WTC11 (cell line): Measurements from ENCODE around the gene DOK3. TPM values are rescaled to one million over a fixed set of nuclear protein-coding genes. Genes with fewer than 3 reads are reported as not detected.

Source experiments
- ATAC-seq: fragments of 200-7000 bp; cut with Tn5 transposase; 2 replicates; pipeline ENCODE4 v1.10.0; 2021; ENCODE audit warnings: mild to moderate bottlenecking, moderate library complexity
- CTCF ChIA-PET: fragments of 300-600 bp; sonication (Branson Sonifier 250); formaldehyde crosslinking; loops from one replicate; lab custom pipeline; 2021; ENCODE audit warnings: antibody characterized with exemption; lab: Charles Lee
- POLR2A ChIA-PET: fragments of 350-600 bp; sonication (Branson Sonifier 250); formaldehyde crosslinking; loops from one replicate; lab custom pipeline; 2021; ENCODE audit warnings: antibody characterized with exemption; lab: Charles Lee
- DNase-seq: peaks from one replicate; pipeline ENCODE4 v3.0.0; 2021; ENCODE audit warnings: low spot score
- H3K27ac Mint-ChIP-seq: 2 replicates; pipeline ENCODE4 v1.8.0; 2021; ENCODE audit warnings: mixed read lengths
- H3K27me3 Mint-ChIP-seq: 2 replicates; pipeline ENCODE4 v1.8.0; 2021; ENCODE audit warnings: low read depth, mild to moderate bottlenecking, moderate library complexity, mixed read lengths
- H3K36me3 Mint-ChIP-seq: 2 replicates; pipeline ENCODE4 v1.8.0; 2021; ENCODE audit warnings: mixed read lengths
- H3K4me1 Mint-ChIP-seq: 2 replicates; pipeline ENCODE4 v1.8.0; 2022; ENCODE audit warnings: mixed read lengths
- H3K4me3 Mint-ChIP-seq: 2 replicates; pipeline ENCODE4 v1.8.0; 2021; ENCODE audit warnings: mild to moderate bottlenecking, moderate library complexity, mixed read lengths
- H3K9me3 Mint-ChIP-seq: 2 replicates; pipeline ENCODE4 v1.8.0; 2021; ENCODE audit warnings: mixed read lengths
- ETV6 ChIP-seq: sonication (generic); formaldehyde crosslinking; IDR thresholded peaks from 2 replicates; pipeline ENCODE4 v1.8.1; 2022; ENCODE audit warnings: mild to moderate bottlenecking, missing genetic modification reagents
- GABPB1 ChIP-seq: sonication (generic); formaldehyde crosslinking; IDR thresholded peaks from 2 replicates; pipeline ENCODE4 v1.8.1; 2023; ENCODE audit warnings: mild to moderate bottlenecking, missing genetic modification reagents
- MYBL2 ChIP-seq: sonication (generic); formaldehyde crosslinking; IDR thresholded peaks from 2 replicates; pipeline ENCODE4 v1.8.1; 2023; ENCODE audit warnings: mild to moderate bottlenecking, moderate library complexity, missing genetic modification reagents
- NFYB ChIP-seq: sonication (generic); formaldehyde crosslinking; conservative IDR thresholded peaks from 2 replicates; pipeline ENCODE4 v1.8.0; 2022; ENCODE audit warnings: low read depth, missing genetic modification reagents
- SMAD4 ChIP-seq: sonication (generic); formaldehyde crosslinking; IDR thresholded peaks from 2 replicates; pipeline ENCODE4 v1.8.0; 2022; ENCODE audit warnings: mild to moderate bottlenecking, missing genetic modification reagents
- TEAD4 ChIP-seq: sonication (generic); formaldehyde crosslinking; IDR thresholded peaks from 2 replicates; pipeline ENCODE4 v1.8.0; 2022; ENCODE audit warnings: mild to moderate bottlenecking, missing genetic modification reagents
- ZNF423 ChIP-seq: fragments of 250-450 bp; sonication (Bioruptor Pico); IDR thresholded peaks from 2 replicates; pipeline ENCODE4 v2.1.2; 2022; ENCODE audit warnings: mild to moderate bottlenecking, moderate library complexity
- total RNA-seq: library from RNA; stranded (reverse); gene quantifications from 3 replicates; pipeline ENCODE4 v1.2.3, GENCODE V29; 2021
- TF ChIP-seq, protein P1 (sequence below): sonication (generic); formaldehyde crosslinking; IDR thresholded peaks from 2 replicates; pipeline ENCODE4 v1.8.1; 2022; ENCODE audit warnings: mild to moderate bottlenecking, moderate library complexity, missing genetic modification reagents
- TF ChIP-seq, protein P2 (sequence below): fragments of 250-450 bp; sonication (Bioruptor Pico); IDR thresholded peaks from 2 replicates; pipeline ENCODE4 v1.8.0; 2021; ENCODE audit warnings: mild to moderate bottlenecking
- TF ChIP-seq, protein P3 (sequence below): sonication (generic); formaldehyde crosslinking; IDR thresholded peaks from 2 replicates; pipeline ENCODE4 v1.8.0; 2023; ENCODE audit warnings: missing genetic modification reagents
- TF ChIP-seq, protein P4 (sequence below): sonication (generic); formaldehyde crosslinking; IDR thresholded peaks from 2 replicates; pipeline ENCODE4 v1.8.1; 2022; ENCODE audit warnings: low read depth, mild to moderate bottlenecking, moderate library complexity, missing genetic modification reagents, borderline replicate concordance
- TF ChIP-seq, protein P5 (sequence below): fragments of 250-450 bp; sonication (Bioruptor Pico); IDR thresholded peaks from 2 replicates; pipeline ENCODE4 v1.9.0; 2021; ENCODE audit warnings: moderate library complexity, mild to moderate bottlenecking, inconsistent platforms, borderline replicate concordance
- TF ChIP-seq, protein P6 (sequence below): sonication (generic); formaldehyde crosslinking; IDR thresholded peaks from 2 replicates; pipeline ENCODE4 v1.8.1; 2023; ENCODE audit warnings: mild to moderate bottlenecking, missing genetic modification reagents, moderate library complexity

The DOK3 gene
- total RNA-seq, 1 experiment from 2014 or later: 9.9 TPM

DNA sequence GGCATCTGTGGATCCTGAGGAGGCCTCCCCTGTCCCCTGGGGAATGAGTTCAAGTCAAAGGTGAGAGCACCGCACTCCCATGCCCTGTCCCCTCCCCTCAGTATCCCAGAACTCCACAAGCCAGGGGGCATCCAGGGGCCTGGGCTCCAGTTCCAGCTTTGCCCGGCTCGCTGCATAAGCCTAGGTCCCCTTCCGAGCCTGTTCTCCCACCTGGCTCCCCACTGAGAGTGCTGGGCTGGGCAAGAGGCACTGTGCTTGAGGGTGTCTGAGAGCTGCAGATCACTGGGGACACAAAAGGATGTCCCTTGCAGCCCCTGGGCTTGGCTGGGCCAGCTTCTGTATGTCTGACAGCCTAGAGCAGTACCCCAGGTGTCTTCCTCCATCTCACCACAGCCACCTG lies 4.6 kb downstream of the DOK3 start (continued):
- TF ChIP-seq, protein P1, sequence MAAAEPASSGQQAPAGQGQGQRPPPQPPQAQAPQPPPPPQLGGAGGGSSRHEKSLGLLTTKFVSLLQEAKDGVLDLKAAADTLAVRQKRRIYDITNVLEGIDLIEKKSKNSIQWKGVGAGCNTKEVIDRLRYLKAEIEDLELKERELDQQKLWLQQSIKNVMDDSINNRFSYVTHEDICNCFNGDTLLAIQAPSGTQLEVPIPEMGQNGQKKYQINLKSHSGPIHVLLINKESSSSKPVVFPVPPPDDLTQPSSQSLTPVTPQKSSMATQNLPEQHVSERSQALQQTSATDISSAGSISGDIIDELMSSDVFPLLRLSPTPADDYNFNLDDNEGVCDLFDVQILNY: no peak

DNA sequence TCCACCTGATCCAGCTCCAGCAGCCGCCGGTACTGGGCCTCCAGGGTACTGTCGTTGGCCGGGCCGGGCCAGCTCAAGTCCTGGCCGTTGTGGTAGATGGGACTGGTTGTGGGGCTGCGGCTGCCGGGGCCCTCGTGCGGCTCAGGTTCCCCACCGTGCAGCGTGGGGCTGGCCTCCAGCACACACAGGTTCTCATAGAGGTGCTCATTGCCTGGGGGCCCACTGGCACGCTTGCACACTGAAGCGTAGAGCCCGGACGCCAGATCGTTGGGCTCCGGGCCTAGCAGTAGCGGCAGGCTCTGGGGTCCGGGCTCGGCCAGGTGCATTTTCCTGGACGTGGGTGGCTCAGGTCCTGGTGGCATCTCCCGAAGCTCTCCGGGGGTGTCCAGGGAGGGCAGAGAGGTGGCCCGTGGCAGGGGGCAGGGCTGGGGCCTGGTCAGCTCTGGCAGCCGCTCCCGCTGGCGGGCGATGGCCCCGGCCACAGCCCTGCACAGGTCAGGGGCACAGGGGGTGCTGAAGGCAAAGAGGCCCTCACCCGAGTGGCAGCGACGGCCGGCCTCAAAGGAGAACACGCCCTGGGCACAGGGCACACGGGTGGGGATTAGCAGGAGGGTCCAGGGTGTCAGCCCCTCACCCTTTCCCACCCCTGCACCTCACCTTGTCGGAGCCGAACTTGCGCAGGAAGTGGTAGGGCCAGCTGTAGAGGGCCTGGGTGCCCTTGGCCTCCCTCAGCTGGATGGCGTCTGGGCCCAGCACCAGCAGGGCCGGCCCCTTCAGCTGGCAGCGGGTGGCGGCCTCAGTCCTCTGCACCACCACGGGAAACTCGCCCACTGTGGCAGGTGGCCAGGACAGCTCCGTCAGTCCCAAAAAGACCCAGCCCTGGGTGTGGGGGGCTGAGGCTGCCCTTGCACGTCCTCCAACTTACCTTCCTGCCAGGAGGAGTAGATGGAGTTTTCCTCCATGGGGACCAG lies 5.3 kb downstream of the DOK3 start:
- TF ChIP-seq NFYB (CRISPR knock-in tag) (no peak), ZNF423 (CRISPR knock-in tag) (no peak), GABPB1 (CRISPR knock-in tag) (no peak), ETV6 (no peak), MYBL2 (CRISPR knock-in tag) (no peak)
- TF ChIP-seq, protein P2, sequence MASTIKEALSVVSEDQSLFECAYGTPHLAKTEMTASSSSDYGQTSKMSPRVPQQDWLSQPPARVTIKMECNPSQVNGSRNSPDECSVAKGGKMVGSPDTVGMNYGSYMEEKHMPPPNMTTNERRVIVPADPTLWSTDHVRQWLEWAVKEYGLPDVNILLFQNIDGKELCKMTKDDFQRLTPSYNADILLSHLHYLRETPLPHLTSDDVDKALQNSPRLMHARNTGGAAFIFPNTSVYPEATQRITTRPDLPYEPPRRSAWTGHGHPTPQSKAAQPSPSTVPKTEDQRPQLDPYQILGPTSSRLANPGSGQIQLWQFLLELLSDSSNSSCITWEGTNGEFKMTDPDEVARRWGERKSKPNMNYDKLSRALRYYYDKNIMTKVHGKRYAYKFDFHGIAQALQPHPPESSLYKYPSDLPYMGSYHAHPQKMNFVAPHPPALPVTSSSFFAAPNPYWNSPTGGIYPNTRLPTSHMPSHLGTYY (CRISPR knock-in tag): no peak
- TF ChIP-seq, protein P3, sequence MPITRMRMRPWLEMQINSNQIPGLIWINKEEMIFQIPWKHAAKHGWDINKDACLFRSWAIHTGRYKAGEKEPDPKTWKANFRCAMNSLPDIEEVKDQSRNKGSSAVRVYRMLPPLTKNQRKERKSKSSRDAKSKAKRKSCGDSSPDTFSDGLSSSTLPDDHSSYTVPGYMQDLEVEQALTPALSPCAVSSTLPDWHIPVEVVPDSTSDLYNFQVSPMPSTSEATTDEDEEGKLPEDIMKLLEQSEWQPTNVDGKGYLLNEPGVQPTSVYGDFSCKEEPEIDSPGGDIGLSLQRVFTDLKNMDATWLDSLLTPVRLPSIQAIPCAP: no peak
- TF ChIP-seq, protein P4, sequence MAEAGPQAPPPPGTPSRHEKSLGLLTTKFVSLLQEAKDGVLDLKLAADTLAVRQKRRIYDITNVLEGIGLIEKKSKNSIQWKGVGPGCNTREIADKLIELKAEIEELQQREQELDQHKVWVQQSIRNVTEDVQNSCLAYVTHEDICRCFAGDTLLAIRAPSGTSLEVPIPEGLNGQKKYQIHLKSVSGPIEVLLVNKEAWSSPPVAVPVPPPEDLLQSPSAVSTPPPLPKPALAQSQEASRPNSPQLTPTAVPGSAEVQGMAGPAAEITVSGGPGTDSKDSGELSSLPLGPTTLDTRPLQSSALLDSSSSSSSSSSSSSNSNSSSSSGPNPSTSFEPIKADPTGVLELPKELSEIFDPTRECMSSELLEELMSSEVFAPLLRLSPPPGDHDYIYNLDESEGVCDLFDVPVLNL (CRISPR knock-in tag): no peak
- TF ChIP-seq, protein P5, sequence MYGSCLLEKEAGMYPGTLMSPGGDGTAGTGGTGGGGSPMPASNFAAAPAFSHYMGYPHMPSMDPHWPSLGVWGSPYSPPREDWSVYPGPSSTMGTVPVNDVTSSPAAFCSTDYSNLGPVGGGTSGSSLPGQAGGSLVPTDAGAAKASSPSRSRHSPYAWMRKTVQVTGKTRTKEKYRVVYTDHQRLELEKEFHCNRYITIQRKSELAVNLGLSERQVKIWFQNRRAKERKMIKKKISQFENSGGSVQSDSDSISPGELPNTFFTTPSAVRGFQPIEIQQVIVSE (CRISPR knock-in tag): no peak
- TF ChIP-seq, protein P6, sequence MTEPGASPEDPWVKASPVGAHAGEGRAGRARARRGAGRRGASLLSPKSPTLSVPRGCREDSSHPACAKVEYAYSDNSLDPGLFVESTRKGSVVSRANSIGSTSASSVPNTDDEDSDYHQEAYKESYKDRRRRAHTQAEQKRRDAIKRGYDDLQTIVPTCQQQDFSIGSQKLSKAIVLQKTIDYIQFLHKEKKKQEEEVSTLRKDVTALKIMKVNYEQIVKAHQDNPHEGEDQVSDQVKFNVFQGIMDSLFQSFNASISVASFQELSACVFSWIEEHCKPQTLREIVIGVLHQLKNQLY: no peak
- ChIA-PET CTCF (interaction anchor here (1.1 to 3.8 kb wide), 5 partner anchors 13 to 114 kb away, joined by 3 to 29 read pairs (median 6); no protein-coding TSS in a partner anchor), POLR2A (no interaction called here)
- DNase-seq (no peak), ATAC-seq (no peak)
- Mint-ChIP-seq H3K9me3 (no peaks in the 10 kb centered on the region), H3K27ac (no peak overlapping the region), H3K4me3 (no peak overlapping the region), H3K36me3 (peaks cover 10% of the 10 kb centered on the region), H3K27me3 (peaks cover 13% of the 10 kb centered on the region), H3K4me1 (peaks cover 11% of the 10 kb centered on the region)

DNA sequence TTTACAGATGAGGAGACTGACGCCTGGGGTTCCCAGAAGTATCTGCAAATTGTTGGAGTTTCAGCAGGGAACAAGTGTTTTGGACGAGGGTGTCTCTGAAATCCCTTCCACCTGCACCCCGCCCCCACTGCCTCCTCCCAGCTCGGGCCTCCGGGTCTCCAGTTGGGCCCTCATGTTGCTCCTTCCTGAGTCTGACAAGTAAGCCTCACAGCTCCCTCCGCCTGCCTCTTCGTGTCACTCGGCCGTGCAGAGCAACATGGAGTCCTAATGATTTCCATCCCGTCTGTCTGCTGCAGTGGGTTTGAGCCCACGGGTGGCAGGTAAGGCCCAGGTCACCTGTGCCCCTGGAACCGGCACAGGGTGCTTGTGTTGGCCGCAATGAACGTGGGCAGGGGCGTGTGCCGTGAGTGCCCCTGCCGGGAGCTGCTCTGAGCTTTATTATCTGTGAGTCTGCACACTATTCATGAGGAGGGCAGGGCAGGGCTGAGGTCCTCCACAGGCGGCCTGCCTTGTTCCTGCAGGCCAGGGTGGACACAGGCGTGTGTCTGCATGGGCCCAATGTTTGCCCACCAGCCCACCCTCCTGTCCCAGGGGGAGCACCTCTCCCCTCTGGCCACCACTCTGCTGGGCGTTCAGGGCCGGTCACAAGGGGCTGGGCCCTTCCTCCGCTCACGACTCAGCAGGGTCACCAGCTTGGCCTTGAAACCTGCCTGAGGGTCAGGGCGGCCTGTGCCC lies 6.1 kb downstream of the DOK3 start:
- H3K36me3 Mint-ChIP-seq: peaks cover 10% of the 10 kb centered on the region
- TF ChIP-seq TEAD4: no peak
- TF ChIP-seq SMAD4 (CRISPR knock-in tag): no peak
- peaks cover 22% of the 10 kb centered on the region for H3K27me3 Mint-ChIP-seq
- CTCF ChIA-PET: interaction anchor here (1.5 to 3.8 kb wide), 4 partner anchors 13 to 114 kb away, joined by 6 to 29 read pairs (median 6); no protein-coding TSS in a partner anchor
- no peaks in the 10 kb centered on the region for H3K9me3 Mint-ChIP-seq
- H3K27ac Mint-ChIP-seq: peak overlapping the region; percentile 27; the same call in 1 of the 2 replicates
- POLR2A ChIA-PET: no interaction called here
- H3K4me3 Mint-ChIP-seq: no peak overlapping the region
- H3K4me1 Mint-ChIP-seq: peaks cover 12% of the 10 kb centered on the region
- no peak for DNase-seq
- no peak for ATAC-seq
